ENCODE measurements around the gene AR. TPM values are rescaled to one million over a fixed set of nuclear protein-coding genes. Genes with fewer than 3 reads are reported as not detected.

Gene AR
- total RNA-seq, 1 donor from 2014 or later: not detected

DNA sequence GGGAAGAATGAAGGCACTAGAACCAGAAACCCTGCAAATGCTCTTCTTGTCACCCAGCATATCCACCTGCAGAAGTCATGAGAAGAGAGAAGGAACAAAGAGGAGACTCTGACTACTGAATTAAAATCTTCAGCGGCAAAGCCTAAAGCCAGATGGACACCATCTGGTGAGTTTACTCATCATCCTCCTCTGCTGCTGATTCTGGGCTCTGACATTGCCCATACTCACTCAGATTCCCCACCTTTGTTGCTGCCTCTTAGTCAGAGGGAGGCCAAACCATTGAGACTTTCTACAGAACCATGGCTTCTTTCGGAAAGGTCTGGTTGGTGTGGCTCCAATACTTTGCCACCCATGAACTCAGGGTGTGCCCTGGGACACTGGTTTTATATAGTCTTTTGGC, 181.7 kb downstream of the AR start:
- intact Hi-C loops (cut with micrococcal nuclease): no loop called here

- intact Hi-C loops (cut with micrococcal nuclease): no loop called here
Measured at GRCh38 chrX:67726018-67726417, 182.2 kb downstream of the AR start.

DNA sequence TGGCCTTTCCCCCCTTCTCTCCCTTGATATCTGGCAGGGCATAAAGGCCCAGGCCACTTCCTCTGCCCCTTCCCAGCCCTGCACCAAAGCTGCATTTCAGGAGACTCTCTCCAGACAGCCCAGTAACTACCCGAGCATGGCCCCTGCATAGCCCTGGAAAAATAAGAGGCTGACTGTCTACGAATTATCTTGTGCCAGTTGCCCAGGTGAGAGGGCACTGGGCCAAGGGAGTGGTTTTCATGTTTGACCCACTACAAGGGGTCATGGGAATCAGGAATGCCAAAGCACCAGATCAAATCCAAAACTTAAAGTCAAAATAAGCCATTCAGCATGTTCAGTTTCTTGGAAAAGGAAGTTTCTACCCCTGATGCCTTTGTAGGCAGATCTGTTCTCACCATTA, 183.8 kb downstream of the AR start:
- intact Hi-C loops (cut with micrococcal nuclease): no loop called here

DNA sequence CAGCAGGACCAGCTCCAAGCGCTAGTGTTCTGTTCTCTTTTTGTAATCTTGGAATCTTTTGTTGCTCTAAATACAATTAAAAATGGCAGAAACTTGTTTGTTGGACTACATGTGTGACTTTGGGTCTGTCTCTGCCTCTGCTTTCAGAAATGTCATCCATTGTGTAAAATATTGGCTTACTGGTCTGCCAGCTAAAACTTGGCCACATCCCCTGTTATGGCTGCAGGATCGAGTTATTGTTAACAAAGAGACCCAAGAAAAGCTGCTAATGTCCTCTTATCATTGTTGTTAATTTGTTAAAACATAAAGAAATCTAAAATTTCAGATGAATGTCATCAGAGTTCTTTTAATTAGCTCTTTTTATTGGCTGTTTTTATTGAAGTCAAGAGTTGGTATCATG, 186.5 kb downstream of the AR start:
- intact Hi-C loops (cut with micrococcal nuclease): no loop called here

DNA sequence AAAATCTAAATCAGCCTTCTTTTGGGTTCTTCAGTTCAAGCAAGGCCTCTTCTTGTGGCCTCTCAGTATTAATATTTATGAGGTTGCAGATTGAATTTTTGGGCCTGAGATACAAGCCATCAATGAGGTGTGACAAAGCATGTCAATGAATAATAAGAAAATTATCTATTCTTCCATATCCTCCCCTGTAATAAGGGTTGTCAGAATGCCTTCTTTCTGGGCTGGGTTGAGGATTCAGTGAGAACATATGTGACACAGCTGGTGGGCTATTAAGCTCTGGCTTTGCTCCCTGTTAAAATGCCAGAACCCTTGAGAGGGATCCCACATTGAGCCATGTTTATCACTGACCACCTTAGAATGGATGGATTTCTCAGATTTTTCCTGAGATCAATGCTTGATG, 187.2 kb downstream of the AR start:
- intact Hi-C loops (cut with micrococcal nuclease): no loop called here

DNA sequence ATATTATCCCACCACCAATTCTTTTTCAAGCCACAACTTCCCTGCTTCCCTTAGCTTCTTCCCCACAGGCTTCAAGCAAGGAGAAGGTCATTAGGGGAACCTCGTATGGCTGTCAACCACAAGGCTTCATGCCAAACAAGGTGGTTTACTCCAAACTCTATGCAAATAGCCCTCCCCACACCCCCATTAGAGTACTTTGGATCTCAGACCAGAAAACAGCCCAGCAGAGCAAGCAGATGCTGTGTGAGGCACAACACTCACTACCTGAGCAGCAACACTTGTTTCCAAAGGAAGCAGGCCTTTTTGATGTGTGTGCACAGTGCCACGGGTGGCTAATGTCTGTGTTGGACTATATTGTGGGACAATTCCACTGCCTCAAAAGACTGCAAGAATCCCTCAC, 189.0 kb downstream of the AR start:
- intact Hi-C loops (cut with micrococcal nuclease): no loop called here

DNA sequence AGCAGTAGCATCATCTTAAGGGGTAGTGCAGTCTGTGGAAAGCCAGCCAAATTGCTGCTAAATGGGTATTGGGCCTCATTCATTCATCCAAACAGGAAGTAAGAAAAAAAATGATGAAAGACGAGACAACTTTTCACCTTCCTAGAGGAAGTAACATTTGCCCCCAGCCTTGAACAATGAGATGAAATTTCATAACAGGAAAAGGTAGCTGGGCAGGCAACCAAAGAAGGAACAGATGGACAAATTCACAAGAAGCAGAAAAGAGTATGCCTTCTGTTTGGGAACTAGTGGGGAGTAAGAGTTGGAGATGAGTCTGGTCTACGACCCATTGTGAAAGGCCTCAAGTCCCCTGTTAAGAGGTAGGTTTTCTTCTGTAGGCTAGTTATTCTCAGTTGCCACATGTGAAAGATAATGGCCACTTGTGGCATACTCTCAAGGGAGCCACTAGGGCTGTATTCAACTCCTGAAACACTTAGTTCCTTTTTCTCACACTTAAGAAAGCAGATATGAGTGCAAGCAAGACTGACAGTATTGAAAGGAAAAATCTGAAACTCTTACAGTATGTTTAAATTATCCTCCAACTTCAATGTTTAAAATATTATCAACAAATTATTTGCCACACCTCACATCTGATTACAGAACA, 190.4 kb downstream of the AR start:
- intact Hi-C loops (cut with micrococcal nuclease): no loop called here

DNA sequence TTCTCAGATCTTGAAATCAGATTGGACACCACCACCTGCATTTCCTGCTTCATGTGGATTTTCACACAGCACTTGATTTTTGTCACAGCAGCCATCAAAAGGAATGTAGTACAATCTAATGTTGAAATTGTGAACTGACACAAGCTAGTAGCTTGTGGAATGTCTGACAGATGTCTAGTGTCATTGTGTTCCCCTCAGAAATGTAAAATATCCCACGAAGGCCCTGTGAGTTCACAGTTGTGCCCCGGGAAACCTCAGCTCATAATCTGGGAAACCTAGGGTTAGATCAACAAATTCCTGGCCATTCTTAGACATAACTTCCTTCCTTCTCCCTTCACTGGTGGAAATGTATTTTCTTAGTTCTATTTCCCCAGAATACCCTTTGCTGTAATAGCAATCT, 205.7 kb downstream of the AR start:
- intact Hi-C loops (cut with micrococcal nuclease): no loop called here

DNA sequence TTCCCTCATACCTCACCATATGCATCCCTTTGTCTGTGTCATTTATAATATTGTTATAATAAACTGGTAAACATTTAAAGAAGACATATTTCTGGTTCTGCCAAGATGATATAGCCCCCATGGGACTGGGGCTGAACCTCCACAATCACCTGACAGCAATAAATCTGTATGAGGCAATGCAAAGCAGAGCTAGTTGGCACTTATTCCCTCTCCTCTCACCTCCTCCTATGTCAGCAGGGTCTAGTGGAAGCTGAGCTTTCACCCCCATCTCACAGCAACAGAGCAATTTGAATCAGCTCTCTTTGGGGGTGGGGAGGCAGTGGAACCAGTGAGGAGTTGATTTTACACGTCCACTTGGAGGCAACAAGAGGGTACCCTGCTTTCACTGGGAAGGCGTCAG, 206.9 kb downstream of the AR start:
- intact Hi-C loops (cut with micrococcal nuclease): no loop called here

GRCh38 chrX:67759018-67759417, 215.2 kb downstream of the AR start:
- intact Hi-C loops (cut with micrococcal nuclease): no loop called here

DNA sequence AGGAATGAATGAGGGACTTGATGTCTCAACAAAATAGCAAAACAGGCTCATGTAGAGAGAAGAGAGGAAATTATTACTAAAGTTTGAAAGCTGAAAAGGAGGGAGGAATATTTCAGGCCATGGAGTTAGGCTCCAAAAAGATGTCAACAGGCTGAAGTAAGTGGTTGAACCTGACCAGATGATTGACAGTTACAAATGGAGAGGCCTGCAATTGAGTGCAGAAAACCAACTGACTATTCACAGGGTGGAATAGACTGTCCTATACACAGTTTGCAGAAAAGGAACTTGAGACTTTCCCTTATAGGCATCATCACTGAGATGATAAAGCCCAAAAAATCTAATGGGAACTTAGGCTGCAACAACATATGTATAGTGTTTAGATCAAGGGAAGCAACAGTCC, 233.3 kb downstream of the AR start:
- intact Hi-C loops (cut with micrococcal nuclease): no loop called here

DNA sequence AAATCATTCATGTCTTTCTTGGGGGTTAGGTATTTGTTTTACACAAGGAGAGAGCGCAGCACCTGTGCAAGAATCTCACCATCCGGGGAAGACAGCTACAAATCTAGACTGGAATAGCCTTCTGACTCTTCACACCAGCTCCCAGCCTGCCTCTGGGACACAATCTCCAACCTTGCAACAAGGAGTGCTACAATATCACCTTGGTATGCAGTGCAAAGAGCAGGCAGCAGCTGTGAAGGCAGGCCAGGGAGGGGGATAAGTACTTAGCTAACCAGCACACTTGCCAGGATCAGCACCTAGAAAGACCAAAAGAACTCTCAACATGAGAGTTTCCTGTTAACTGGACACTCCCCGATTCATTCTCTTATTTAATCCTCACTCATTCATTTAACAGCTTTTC, 235.3 kb downstream of the AR start:
- intact Hi-C loops (cut with micrococcal nuclease): no loop called here

All from T-helper 1 cell treated with Interleukin-12 subunit alpha and Interleukin-12 subunit beta and Interleukin-4 antibody, amounts not matched to agents 30 ng/mL and 1 ng/mL, for 36 hours (primary cell).